Small intestine (tissue), 7 donors: Measurements from ENCODE around the gene PIK3C2B. TPM values are rescaled to one million over a fixed set of nuclear protein-coding genes. Genes with fewer than 3 reads are reported as not detected.
"Not testable (repeated sequence)": the region's sequence is repeated elsewhere in the genome, so short reads cannot be mapped to it uniquely, and the experiment has no call there.

Experiments
- DNase-seq, 2 donors: peaks; one replicate each; pipeline versions ENCODE4 v3.0.0 to v3.0.0-alpha.2; 2013
- FAIRE-seq: peaks from 2 replicates; lab custom pipeline; 2012; peaks lifted over from hg19 to GRCh38; lab: Jason Lieb, UNC
- H3K27ac ChIP-seq, 3 donors: one replicate each; pipeline ENCODE4 v1.5.1; 2013; ENCODE audit warnings: low read length in 2 of 3, mild to moderate bottlenecking in 2 of 3, control low read depth in 1 of 3, inconsistent platforms in 1 of 3, low read depth in 1 of 3, moderate library complexity in 1 of 3
- H3K27me3 ChIP-seq, 3 donors: one replicate each; pipeline ENCODE4 v1.6.1; 2013; ENCODE audit warnings: low read length in 3 of 3, inconsistent platforms in 1 of 3; ENCODE audit not compliant: control insufficient read depth in 3 of 3, insufficient read depth in 3 of 3
- H3K36me3 ChIP-seq, 3 donors: one replicate each; pipeline ENCODE4 v1.6.1; 2013; ENCODE audit warnings: low read length in 3 of 3, inconsistent platforms in 1 of 3, low read depth in 1 of 3, mild to moderate bottlenecking in 1 of 3, moderate library complexity in 1 of 3; ENCODE audit not compliant: control insufficient read depth in 3 of 3, insufficient read depth in 2 of 3
- H3K4me1 ChIP-seq, 3 donors: one replicate each; pipeline ENCODE4 v1.6.1; 2013; ENCODE audit warnings: low read length in 2 of 3, inconsistent platforms in 1 of 3, low read depth in 1 of 3, mild to moderate bottlenecking in 1 of 3, moderate library complexity in 1 of 3; ENCODE audit not compliant: control insufficient read depth in 3 of 3, insufficient read depth in 2 of 3
- H3K4me3 ChIP-seq, 3 donors: one replicate each; pipeline ENCODE4 v1.5.1; 2013; ENCODE audit warnings: low read length in 3 of 3, control low read depth in 1 of 3, inconsistent platforms in 1 of 3, low read depth in 1 of 3, mild to moderate bottlenecking in 1 of 3, moderate library complexity in 1 of 3
- H3K9me3 ChIP-seq, 2 donors: one replicate each; pipeline ENCODE4 v1.6.1; 2013; ENCODE audit warnings: low read depth in 1 of 2, low read length in 1 of 2; ENCODE audit not compliant: control insufficient read depth in 2 of 2, insufficient read depth in 1 of 2
- WGBS, 3 donors: extraction: QIAGEN DNeasy Blood & Tissue Kit; methylation state at CpG; one replicate each; pipeline ENCODE4 v1.1.7; 2013; 5-methylcytosine and 5-hydroxymethylcytosine counted together
- polyA plus RNA-seq, 4 donors: library from polyadenylated mRNA; stranded (reverse) in 3 of 4; unstranded in 1 of 4; fragments of 200-250 nt in 3 of 4; fragments of 120-200 nt in 1 of 4; gene quantifications; one replicate each; pipeline versions ENCODE4 v1.2.1 to v1.2.3, GENCODE V29; 2013
- donor health status: healthy with polysubstance abuse.
- donor health status: control.
- donor health status: control.
- donor health status: Bipolar disorder and iron deficiency.
- donor health status: healthy.

The PIK3C2B gene
- polyA plus RNA-seq, 4 donors = 8.1 to 31.1 (median 17.5) TPM

GRCh38 chr1:204493984-204494280, 673 bp downstream of the PIK3C2B start:
- no peak for FAIRE-seq
- no peaks in the 10 kb centered on the region for H3K27me3 ChIP-seq
- H3K4me1 ChIP-seq = peaks cover 0 to 27% (median 4%) of the 10 kb centered on the region in 3 donors
- H3K9me3 ChIP-seq = no peaks in the 10 kb centered on the region
- peak overlapping the region; percentile 75 to 85 (median 80) for H3K4me3 ChIP-seq
- peak overlapping the region; percentile 96 to 98 (median 97) for H3K27ac ChIP-seq
- H3K36me3 ChIP-seq = peaks cover 0 to 6% (median 0%) of the 10 kb centered on the region in 3 donors
- peak; percentile 91 to 92 for DNase-seq
- 0 to 1% (median 1%) methylated on average over 14 of the region's 14 CpGs for WGBS, 3 donors

DNA sequence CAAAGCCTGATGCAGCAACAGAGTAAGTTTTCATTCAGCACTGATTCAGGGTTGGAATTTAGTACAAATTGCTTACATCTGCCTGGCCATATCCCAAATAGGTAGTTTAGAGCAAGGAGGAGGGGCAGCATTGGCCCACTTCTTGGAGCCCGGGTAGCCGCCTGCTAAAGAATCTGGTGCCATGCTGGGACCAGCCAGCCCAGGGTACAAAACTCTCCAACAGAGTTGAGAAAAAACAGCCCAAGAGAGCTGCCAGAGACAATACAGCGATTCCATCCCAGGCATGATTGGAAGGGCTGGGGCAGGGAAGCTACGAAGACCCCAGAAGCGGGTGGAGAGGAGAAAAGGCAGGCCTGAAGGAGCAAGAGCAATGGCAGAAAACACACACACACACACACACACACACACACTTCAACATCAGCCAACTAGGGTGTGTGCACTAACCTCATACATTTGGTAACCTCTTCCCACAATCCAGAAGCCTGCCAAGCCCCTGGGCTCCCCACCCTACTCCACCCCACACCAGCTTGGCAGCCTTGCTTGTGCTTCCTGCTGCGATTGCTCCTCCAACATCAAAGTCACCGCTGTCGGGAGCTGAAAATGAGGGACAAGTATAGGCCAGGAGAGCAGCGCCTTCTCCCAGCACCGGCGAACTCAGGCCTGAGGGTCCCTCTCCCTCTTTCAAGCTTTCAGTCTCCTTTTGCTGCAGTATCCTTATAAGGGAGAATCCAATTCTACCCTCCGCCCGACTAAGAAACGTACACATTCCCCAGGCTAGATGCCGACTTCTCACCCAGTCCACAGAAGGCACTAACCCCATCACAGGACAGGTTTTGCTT, 1.2 kb downstream of the PIK3C2B start:
- no peak for FAIRE-seq
- Histone ChIP-seq H3K36me3 (peaks cover 0 to 6% (median 0%) of the 10 kb centered on the region in 3 donors), H3K9me3 (no peaks in the 10 kb centered on the region), H3K27ac (peak overlapping the region; percentile 96 to 98 (median 97)), H3K4me3 (peak overlapping the region; percentile 75 to 85 (median 80)), H3K4me1 (peaks cover 0 to 27% (median 4%) of the 10 kb centered on the region in 3 donors), H3K27me3 (no peaks in the 10 kb centered on the region)
- DNase-seq = peak; percentile 36 to 93
- WGBS, 3 donors = 2 to 11% (median 10%) methylated on average over 15 of the region's 15 CpGs

GRCh38 chr1:204491655-204492054, 3.0 kb downstream of the PIK3C2B start:
- FAIRE-seq (no peak), DNase-seq (no peak)
- Histone ChIP-seq H3K4me3 (no peak overlapping the region), H3K9me3 (no peaks in the 10 kb centered on the region), H3K36me3 (peaks cover 0 to 6% (median 0%) of the 10 kb centered on the region in 3 donors), H3K4me1 (peaks cover 0 to 27% (median 4%) of the 10 kb centered on the region in 3 donors), H3K27me3 (no peaks in the 10 kb centered on the region), H3K27ac (peak overlapping the region in 1 of 3 donors; percentile 96)

GRCh38 chr1:204487256-204487615, 7.4 kb downstream of the PIK3C2B start:
- FAIRE-seq (no peak), DNase-seq (no peak)
- H3K4me3 ChIP-seq = no peak overlapping the region
- H3K9me3 ChIP-seq = no peaks in the 10 kb centered on the region
- no peak overlapping the region for H3K27ac ChIP-seq
- peaks cover 0 to 20% (median 0%) of the 10 kb centered on the region in 3 donors for H3K36me3 ChIP-seq
- H3K4me1 ChIP-seq = peaks cover 0 to 11% (median 1%) of the 10 kb centered on the region in 3 donors
- 69 to 84% (median 81%) methylated on average over 5 of the region's 5 CpGs for WGBS, 3 donors
- no peaks in the 10 kb centered on the region for H3K27me3 ChIP-seq

DNA sequence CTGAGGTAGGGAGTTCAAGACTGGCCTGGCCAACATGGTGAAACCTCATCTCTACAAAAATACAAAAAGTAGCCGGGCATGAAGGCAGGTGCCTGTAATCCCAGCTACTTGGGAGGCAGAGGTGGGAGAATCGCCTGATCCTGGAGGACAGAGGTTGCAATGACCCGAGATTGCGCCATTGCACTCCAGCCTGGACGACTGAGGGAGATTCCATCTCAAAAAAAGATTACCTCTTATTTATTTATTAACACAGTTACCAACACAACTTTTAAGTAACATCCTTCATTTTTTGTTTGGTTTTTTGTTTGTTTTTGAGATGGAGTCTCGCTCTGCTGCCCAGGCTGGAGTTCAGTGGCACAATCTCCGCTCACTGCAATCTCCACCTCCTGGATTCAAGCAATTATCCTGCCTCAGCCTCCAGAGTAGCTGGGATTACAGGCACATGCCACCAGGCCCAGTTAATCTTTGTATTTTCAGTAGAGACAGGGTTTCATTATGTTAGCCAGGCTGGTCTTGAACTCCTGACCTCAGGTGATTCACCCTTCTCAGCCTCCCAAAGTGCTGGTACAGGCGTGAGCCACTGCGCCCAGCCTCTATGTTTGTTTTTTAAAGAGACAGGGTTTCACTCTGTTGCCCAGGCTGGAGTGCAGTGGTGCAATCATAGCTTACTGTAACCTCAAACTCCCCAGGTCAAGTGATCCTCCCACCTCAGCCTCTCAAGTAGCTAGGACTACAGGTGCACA, 7.9 kb downstream of the PIK3C2B start:
- WGBS, 3 donors = 76 to 84% (median 84%) methylated on average over 9 of the region's 9 CpGs
- H3K36me3 ChIP-seq = peaks cover 0 to 23% (median 0%) of the 10 kb centered on the region in 3 donors
- H3K9me3 ChIP-seq, H3K27ac ChIP-seq, H3K27me3 ChIP-seq, DNase-seq, H3K4me1 ChIP-seq, FAIRE-seq, H3K4me3 ChIP-seq: not testable (repeated sequence)

- Histone ChIP-seq H3K27ac (no peak overlapping the region), H3K27me3 (no peaks in the 10 kb centered on the region), H3K9me3 (no peaks in the 10 kb centered on the region), H3K4me3 (no peak overlapping the region), H3K36me3 (peaks cover 0 to 32% (median 2%) of the 10 kb centered on the region in 3 donors), H3K4me1 (peaks cover 12 to 25% (median 13%) of the 10 kb centered on the region in 3 donors)
- DNase-seq = peak in 1 of 2 donors; percentile 61
- FAIRE-seq = no peak
- WGBS, 3 donors = 58 to 73% (median 69%) methylated on average over 7 of the region's 7 CpGs
Measured at GRCh38 chr1:204483791-204484190, 10.8 kb downstream of the PIK3C2B start.

DNA sequence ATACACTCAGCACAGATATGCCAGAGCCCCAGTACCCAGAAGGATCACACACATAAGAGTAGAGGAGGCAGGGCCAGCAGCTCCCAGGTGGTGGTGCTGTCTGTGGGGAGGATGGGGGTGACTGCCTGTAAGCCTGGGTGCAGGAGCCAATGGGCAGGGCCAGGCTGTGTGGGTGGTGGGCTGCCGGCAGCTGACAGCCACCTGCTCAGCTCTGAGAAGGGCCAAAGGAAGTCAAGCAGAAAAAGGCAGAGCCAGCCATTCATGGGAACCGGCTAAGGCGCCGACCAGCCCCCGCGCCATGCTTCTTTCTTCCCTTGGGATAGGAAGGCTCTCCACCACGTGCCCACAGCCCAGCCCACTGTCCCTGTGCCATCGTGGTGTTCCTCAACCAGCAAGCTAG, 14.1 kb downstream of the PIK3C2B start:
- 65 to 68% (median 66%) methylated on average over 4 to 8 of the region's 8 CpGs for WGBS, 3 donors
- peaks cover 0 to 44% (median 2%) of the 10 kb centered on the region in 3 donors for H3K36me3 ChIP-seq
- FAIRE-seq (no peak), DNase-seq (no peak)
- no peak overlapping the region for H3K4me3 ChIP-seq
- peak overlapping the region in 1 of 3 donors; percentile 59 for H3K27ac ChIP-seq
- no peaks in the 10 kb centered on the region for H3K27me3 ChIP-seq
- peaks cover 22 to 36% (median 27%) of the 10 kb centered on the region in 3 donors for H3K4me1 ChIP-seq
- no peaks in the 10 kb centered on the region for H3K9me3 ChIP-seq

DNA sequence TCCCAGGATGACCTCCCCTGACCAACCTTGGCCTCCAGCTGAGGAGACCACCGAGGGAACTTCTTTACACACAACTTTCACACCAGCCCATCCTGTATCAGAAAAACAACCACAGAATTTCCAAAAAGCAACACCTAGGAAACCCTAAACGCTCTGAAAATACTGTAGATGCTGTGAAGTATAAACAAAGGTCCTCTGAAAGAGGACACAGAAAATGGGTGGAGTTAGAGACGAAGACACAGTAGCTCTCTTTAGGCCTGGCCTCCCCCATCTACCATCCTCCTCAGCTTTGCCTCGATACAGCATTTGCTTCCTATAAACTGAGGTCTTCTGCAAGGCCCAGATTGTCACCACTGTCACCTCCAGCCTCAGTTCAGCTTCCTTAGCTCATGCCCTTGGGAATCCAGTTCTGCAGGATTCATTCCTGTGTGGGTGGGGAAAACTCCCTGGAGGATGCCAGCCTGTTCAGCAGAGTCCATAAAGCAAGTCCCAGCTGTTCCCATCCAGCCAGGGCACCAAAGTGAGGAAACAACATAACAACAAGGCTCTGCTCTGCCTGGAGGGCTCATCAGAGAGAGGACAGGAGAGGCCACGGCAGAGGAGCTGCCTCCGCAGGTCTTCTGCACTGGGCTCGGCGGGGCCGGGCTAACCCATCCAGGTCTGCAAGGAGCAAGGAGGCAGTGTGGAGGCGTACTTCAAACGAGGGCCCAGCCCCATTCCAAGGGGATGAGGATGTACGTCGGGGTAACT, 15.0 kb downstream of the PIK3C2B start:
- peak; percentile 35 to 83 for DNase-seq
- peaks cover 22 to 36% (median 27%) of the 10 kb centered on the region in 3 donors for H3K4me1 ChIP-seq
- H3K36me3 ChIP-seq = peaks cover 0 to 41% (median 2%) of the 10 kb centered on the region in 3 donors
- WGBS, 3 donors = 17 to 54% (median 43%) methylated on average over 13 of the region's 13 CpGs
- FAIRE-seq = no peak
- H3K27ac ChIP-seq = peak overlapping the region in 2 of 3 donors; percentile 24 to 59
- no peaks in the 10 kb centered on the region for H3K27me3 ChIP-seq
- H3K9me3 ChIP-seq = no peaks in the 10 kb centered on the region
- H3K4me3 ChIP-seq = no peak overlapping the region
